GM18508 (cell line): ENCODE data around the gene TLDC2.
"Not testable (repeated sequence)": the region's sequence is repeated elsewhere in the genome, so short reads cannot be mapped to it uniquely, and the experiment has no call there.

Experiments used
- ATAC-seq: cut with Tn5 transposase; IDR thresholded peaks from one replicate; pipeline ENCODE4 v1.9.1; 2021; ENCODE audit warnings: moderate number of reproducible peaks; ENCODE audit not compliant: insufficient read depth, unreplicated experiment

TLDC2 gene

DNA sequence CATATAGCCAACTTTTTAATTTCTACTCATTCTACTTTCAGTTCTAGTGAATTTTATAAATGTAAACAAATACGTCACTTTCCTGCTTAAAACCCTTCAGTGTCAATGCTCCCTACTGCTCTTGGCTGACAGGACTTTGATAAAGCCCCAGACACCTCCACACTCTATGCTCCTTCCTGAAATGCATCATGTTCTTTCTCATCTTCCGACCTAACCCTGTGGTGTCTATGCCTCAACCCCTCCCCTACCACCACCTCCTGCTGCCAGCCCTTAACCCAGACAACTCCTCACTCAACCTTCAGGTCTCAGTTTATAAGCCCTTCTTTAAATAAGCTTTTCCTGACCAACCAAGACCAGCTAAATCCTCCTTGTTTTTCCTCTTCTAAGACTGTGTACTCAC lies 19.1 kb downstream of the TLDC2 start:
- no peak for ATAC-seq

DNA sequence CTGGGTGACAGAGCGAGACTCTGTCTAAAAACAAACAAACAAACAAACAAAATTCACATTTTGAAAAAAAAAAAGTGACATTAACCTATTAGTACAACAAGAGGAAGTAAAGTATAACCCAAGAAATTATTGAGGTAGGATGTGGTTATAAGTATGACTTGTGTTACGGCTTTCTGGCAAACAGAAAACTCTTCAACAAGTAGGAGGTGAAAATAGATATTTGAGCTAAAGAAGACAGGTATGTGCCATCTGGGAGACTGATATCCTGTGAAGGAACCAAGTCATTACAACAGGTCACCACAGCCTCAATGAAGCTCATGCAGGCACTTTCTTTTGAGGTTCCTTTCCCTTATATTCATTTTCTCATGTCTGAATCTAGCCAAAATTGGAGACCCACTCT lies 28.8 kb downstream of the TLDC2 start:
- ATAC-seq, result no peak

DNA sequence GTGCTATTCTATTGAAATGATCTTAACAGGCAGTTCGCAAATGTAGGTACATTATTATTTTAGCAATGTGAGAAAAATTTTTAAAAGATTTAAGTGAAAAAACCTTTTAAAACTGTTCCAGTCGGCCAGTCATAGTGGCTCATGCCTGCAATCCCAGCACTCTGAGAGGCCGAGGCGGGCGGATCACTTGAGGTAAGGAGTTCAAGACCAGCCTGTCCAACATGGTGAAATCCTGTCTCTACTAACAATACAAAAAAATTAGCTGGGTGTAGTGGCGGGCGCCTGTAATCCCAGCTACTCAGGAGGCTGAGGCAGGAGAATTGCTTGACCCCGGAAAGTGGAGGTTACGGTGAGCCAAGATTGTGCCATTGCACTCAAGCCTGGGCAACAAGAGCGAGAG lies 29.6 kb downstream of the TLDC2 start:
- ATAC-seq, result not testable (repeated sequence)

DNA sequence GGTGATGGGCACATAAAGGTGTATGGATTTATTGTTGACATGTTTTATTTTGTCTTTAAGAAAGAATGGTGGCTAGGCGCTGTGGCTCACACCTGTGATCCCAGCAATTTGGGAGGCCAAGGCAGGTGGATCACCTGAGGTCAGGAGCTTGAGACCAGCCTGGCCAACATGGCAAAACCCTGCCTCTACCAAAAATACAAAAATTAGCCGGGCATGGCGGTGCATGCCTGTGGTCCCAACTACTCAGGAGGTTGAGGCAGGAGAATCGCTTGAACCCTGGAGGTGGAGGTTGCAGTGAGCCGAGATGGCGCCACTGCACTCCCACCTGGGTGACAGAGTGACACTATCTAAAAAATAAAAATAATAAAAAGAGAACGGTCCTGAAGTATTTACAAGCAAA lies 30.1 kb downstream of the TLDC2 start:
- not testable (repeated sequence) for ATAC-seq

DNA sequence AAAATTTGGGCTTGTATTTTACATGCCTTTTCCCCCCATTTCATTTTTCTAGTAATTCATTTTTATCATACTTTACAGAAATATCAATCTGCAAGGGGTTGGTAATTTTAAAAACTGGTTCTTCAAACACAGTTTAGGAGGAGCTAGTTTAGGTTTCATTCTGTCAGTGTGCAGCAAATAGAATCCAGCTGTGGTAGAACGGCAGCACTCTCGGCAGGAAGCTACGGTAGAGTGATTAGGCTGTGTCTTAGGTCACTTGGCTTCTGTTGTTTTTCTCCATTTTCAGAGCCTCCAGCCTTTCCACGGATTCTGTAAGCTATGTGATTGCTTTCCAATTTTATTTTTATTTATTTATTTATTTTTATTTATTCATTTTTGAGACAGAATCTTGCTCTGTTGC lies 32.7 kb downstream of the TLDC2 start:
- no peak for ATAC-seq

DNA sequence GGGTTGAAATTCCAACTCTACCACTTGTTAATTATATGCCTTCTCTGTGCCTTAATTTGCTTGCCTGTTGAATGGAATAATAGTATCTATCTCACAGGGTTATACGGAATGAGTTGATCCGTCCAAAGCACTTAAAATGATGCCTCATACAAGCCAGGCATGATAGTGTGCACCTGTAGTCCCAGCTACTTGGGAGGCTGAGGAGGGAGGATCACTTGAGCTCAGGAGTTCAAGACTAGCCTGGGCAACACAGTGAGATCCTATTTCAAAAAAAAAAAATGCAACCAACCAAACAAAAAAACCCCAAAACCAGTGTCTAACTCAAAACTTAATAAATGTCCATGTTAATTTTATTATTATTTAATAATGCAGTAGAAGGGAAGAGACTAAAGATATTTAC lies 40.3 kb downstream of the TLDC2 start:
- no peak for ATAC-seq

DNA sequence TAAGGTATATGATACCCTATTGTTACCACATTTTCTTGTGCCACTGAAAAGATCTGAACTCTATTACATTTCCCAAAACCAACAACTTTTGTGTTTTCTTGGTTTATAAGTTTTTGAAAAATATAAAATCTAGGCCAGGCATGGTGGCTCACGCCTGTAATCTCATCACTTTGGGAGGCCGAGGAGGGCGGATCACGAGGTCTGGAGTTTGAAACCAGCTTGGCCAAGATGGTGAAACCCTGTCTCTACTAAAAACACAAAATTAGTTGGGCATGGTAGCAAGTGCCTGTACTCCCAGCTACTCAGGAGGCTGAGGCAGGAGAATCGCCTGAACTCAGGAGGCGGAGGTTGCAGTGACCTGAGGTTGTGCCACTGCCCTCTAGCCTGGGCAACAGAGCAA lies 41.3 kb downstream of the TLDC2 start:
- no peak for ATAC-seq

DNA sequence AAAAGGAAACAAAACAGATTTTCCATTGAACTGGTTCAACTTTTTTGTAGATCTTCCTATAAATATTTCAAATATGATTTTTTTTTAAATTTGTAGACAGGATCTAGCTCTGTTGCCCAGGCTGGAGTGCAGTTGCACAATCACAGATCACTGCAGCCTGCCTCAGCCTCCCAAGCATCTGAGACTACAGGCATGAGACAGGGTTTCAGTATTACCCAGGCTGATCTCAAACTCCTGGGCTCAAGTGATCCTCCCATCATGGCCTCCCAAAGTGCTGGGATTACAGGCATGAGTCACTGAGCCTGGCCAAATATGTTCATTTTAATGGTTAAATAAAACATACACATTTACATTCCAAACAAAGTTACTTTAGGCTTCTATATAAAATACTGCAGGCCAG lies 42.0 kb downstream of the TLDC2 start:
- ATAC-seq, result no peak

DNA sequence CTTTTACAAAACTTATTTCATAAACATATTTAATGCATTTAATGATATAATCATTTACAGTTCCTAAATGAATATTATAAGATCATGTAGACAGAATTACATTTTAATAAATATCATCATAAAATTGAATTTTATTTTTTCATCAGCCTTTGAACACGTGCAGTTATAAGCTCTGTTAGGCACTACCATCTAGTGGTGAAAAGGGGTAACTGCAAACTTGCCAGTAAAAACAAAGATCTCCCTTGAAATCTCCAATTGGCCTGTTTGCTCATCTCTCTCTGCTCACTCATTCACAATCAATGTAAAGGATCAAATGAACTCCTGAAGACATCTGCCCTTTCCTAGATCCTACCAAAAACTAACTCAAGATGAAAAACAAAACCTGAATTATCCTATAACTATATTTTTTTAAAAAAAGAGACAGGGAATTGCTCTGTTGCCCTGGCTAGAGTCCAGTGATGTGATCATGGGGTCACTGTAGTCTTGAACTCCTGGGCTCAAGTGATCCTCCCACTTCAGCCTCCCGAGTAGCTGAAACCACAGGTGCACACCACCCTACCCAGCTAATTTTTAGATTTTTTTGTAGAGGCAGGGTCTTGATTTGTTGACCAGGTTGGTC lies 43.9 kb downstream of the TLDC2 start:
- no peak for ATAC-seq

DNA sequence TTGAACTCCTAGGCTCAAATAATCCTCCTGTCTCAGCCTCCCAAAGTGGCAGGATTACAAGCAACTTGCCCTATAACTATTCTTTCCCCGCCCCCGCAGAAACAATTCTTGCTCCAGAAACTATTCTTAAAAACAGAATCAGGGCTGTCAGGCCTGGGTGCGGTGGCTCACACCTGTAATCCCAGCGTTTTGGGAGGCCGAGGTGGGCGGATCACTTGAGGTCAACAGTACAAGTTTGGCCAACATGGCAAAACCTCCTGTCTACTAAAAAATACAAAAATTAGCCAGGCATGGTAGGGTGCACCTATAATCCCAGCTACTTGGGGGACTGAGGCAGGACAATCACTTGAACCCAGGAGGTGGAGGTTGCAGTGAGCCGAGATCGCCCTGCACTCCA lies 44.4 kb downstream of the TLDC2 start:
- no peak for ATAC-seq

DNA sequence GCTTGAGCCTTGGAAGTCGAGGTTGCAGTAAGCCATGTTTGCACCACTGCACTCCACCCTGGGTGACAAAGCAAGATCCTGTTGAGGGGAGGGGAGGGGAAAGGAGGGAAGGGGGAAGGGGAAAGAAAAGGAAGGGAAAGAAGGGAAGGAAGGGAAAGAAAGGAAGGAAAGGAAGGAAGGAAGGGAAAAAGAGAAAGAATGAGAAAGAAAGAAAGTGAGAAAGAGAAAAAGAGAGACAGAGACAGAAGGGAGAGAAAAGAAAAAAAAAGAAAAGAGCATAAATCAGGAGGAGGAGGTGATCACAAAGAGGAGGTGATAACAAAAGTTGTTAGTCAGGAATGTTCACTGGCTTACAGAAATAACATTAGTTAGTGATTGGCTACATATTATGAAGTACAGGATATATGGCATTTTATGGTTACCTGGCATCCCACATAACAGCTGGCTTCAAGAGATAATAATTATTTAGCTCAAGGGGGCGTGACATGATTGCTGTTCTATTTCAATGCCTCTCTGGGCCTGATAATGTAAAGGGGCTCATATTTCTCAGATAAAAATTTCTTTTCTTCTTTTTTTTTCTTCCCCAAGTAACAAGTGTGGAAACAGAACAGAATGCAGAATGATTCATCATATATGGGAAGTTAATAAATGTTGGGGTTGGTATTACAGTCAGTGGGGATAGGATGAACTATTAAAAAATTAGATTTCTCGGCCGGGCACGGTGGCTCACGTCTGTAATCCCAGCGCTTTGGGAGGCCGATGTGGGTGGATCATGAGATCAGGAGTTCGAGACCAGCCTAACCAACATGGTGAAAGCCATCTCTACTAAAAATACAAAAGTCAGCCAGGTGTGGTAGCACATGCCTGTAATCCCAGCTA lies 48.5 kb downstream of the TLDC2 start:
- no peak for ATAC-seq

DNA sequence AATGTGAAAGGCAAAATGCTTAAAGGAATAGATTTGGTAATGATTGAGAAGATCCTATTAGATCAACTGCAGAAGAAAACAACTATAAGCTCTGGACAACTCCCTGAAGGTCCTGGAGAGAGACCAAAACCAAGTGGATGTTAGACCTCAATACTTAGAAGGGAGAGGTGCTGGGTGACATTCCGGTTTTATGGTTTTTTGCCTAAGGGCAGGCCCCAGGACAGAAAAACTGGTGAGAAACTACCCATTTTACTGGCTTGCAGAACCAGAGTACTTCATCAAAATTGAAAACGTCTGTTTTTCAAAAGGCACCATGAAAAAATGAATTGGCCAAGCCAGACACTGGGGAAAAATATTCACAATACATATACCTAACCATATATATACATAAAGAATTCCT lies 49.3 kb downstream of the TLDC2 start:
- no peak for ATAC-seq

DNA sequence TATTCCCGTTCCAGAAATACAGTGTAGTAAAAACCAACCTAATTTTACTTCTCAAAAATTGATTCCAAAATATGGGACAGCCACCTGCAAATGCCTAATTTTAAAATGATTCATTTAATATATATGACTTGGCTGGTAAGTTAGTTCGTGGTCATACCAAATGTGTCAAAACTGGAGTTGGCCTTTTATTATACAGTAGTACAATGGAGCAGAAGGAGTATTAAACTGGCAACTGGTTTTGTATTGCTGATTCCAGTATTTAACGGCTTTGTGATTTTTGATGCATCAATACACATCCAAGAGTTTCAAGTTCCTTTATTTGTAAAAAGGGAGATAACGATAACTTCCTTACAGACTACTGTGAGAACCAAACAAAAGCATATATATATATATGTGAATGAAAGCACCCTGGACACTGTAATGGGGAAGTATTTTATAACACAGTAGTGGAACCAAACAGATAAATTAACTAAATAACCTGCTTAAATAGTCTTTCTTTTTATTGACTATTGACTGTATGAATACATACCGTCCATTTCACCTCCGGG lies 50.8 kb downstream of the TLDC2 start:
- no peak for ATAC-seq

DNA sequence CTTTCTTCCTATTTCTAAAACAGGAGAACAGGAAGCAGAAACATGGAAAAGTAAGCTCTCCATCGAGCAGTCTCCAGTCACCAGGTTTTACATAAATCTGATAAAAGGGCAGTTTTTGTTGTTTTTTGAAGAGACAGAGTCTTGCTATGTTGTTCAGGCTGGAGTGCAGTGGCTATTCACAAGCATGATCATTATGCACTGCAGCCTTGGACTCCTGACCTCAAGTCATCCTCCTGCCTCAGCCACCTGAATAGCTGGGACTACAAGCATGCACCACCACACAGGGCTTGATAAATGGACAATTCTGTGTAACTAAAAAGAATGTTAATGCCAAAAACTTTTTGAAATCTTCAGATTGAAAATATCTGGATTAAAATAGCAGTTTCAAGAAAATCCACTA lies 51.8 kb downstream of the TLDC2 start:
- ATAC-seq, result no peak

DNA sequence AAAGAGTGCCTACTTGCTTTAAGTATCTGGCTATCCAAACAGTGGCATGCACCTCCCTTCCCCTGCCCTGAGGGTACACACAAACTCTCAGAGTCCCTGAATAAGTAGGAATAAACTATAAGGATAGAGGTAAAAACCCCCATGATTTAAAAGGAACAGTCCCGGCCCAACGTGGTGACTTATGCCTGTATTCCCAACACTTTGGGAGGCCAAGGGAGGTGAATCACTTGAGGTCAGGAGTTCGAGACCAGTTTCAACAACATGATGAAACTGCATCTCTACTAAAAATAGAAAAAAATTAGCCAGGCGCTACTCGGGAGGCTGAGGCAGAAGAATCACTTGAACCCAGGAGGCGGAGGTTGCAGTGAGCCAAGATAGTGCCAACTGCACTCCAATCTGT lies 53.4 kb downstream of the TLDC2 start:
- ATAC-seq, result no peak

DNA sequence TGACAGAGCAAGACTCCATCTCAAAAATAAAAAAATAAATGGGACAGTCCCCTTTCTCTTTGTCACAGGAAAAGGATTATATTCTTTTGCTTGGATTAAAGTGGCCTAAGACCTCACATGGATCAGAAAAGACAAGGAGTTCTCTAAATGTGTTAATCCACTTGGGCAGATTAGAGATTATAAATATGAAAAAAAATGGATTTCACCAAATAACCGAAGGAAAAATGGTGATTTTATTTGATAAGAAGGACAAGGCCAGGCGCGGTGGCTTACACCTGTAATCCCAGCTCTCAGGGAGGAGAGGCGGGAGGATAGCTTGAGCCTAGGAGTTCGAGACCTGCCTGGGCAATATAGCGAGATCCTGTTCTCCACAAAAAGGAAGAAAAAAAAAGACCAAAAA lies 53.8 kb downstream of the TLDC2 start:
- no peak for ATAC-seq

DNA sequence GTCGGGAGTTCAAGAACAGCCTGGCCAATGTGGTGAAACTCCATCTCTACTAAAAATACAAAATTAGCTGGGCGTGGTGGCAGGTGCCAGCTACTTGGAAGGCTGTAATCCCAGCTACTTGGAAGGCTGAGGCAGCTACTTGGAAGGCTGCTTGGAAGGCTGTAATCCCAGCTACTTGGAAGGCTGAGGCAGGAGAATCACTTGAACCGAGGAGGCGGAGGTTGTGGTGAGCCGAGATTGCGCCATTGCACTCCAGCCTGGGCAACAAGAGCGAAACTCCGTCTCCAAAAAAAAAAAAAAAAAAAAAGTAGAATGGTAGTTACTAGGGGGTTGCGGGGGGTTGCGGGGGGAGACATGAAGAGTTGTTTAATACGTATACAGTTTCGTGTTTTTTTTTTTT lies 56.1 kb downstream of the TLDC2 start:
- ATAC-seq, result not testable (repeated sequence)

DNA sequence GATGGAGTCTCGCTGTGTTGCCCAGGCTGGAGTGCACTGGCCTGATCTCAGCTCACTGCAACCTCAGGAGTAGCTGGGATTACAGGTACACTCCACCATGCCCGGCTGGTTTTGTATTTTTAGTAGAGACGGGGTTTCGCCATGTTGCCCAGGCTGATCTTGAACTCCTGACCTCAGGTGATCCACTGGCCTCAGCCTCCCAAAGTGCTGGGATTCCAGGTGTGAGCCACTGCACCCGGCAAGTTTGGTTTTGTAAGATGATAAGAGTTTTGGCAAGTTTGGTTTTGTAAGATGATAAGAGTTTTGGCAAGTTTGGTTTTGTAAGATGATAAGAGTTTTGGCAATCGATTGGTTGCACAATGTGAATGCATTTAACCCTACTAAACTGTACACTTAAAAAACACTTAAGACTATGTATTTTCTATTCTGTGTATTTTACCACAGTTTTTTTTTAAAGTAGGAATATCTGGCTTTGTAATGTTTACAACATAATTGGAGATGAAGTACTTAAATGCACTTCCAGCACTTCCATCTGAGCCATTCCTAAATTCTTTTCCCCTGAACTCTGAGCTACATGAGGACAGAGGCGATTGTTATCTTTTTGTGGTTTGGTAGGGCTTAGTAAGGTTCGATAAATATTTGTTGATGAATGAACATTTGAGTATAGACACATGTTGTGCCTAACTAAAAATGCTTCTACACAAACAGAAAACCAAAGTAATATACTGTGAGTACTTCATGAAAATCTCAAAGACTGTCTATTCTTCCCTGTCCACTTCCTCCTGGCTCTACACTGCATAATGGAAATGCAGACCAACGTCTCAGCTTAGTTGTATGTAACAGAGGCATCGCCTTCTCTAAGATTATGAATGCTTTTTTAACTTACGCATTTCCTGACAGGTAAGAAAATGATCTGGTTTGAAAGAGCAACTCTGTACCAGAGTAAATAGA lies 56.8 kb downstream of the TLDC2 start:
- no peak for ATAC-seq

DNA sequence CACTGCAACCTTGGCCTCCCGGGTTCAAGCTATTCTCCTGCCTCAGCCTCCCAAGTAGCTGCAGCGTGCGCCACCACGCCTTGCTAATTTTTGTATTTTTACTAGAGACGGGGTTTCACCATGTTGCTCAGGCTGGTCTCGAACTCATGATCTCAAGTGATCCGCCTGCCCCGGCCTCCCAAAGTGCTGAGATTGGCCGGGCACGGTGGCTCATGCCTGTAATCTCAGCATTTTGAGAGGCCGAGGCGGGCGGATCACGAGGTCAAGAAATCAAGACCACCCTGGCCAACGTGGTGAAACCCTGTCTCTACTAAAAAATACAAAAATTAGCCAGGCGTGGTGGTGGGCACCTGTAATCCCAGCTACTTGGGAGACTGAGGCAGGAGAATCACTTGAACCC lies 57.6 kb downstream of the TLDC2 start:
- not testable (repeated sequence) for ATAC-seq

DNA sequence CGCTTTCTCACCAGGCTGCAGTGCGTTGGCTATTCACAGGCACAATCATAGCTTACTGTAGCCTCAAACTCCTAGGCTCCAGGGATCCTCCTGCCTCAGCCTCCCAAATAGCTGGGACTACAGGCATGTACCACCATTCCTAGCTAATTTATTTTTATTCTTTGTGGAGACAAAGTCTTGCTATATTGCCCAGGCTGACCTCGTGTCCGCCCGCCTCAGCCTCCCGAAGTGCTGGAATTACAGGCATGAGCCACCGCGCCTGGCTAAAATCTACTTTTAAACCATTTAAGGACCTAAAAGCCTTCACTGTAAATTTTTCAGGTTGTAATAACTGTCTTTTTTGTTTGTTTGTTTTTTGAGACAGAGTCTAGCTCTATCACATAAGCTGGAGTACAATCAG lies 60.4 kb downstream of the TLDC2 start:
- ATAC-seq, result no peak
